ENCODE results near the gene DDX41.

DDX41 gene

GRCh38 chr5:177483042-177483441, 33.7 kb downstream of the DDX41 start:
- no peak for DNase-seq (ENCODE audit: low spot score)

GRCh38 chr5:177482359-177482795, 34.4 kb downstream of the DDX41 start:
- no peak for DNase-seq (ENCODE audit: low spot score)

GRCh38 chr5:177479774-177480173, 37.0 kb downstream of the DDX41 start:
- DNase-seq (ENCODE audit: low spot score): no peak

- no peak for DNase-seq (ENCODE audit: low spot score)
Observed at GRCh38 chr5:177478711-177479646, 37.8 kb downstream of the DDX41 start.

- DNase-seq (ENCODE audit: low spot score): no peak
Observed at GRCh38 chr5:177477701-177478477, 38.9 kb downstream of the DDX41 start.

- no peak for DNase-seq (ENCODE audit: low spot score)
Observed at GRCh38 chr5:177476531-177477233, 40.1 kb downstream of the DDX41 start.

- DNase-seq (ENCODE audit: low spot score): no peak
Observed at GRCh38 chr5:177475563-177476427, 41.0 kb downstream of the DDX41 start.

- no peak for DNase-seq (ENCODE audit: low spot score)
Observed at GRCh38 chr5:177474846-177475562, 41.8 kb downstream of the DDX41 start.

GRCh38 chr5:177474002-177474476, 42.7 kb downstream of the DDX41 start:
- no peak for DNase-seq (ENCODE audit: low spot score)

GRCh38 chr5:177473443-177474001, 43.2 kb downstream of the DDX41 start, which contains the start of gene DBN1:
Gene DBN1 (minus strand): TSS chr5:177473634. CDS start chr5:177473521, 113 bp downstream.
- no peak for DNase-seq (ENCODE audit: low spot score)

- no peak for DNase-seq (ENCODE audit: low spot score)
Observed at GRCh38 chr5:177472460-177473442, 44.0 kb downstream of the DDX41 start.

GRCh38 chr5:177471610-177472356, 45.0 kb downstream of the DDX41 start:
- no peak for DNase-seq (ENCODE audit: low spot score)

GRCh38 chr5:177470759-177471536, 45.8 kb downstream of the DDX41 start:
- no peak for DNase-seq (ENCODE audit: low spot score)

GRCh38 chr5:177469750-177470525, 46.8 kb downstream of the DDX41 start:
- DNase-seq (ENCODE audit: low spot score): no peak

GRCh38 chr5:177468685-177469628, 47.8 kb downstream of the DDX41 start:
- DNase-seq (ENCODE audit: low spot score): no peak

All from COLO829 (cell line).